GM12801 (cell line): Measurements from ENCODE around the gene F2RL3.

Experiments
- CTCF ChIP-seq: IDR thresholded peaks from one replicate; pipeline ENCODE4 v1.5.1; 2011; ENCODE audit warnings: control low read depth; ENCODE audit not compliant: insufficient read length; ENCODE audit errors: extremely low read depth

F2RL3 gene

DNA sequence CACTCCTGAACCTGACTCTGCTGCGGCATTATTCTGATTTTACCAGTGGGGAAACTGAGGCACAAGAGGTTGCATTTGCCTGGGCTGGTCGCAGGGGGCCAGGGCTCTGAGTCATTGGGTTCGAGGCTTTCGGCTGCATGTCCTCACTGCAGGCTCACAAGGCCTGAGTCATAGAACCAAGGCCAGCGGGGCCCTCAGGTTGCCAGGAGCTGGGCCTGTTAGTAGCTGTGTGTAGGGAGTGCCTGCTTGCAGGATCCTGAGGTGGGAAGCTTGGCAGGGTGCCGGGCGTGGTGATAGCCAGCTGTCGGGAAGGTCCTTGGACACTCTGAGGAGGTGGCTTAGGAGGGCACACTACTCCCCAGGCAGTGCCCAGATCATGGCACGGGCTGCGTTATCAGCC is 21.6 kb upstream of the F2RL3 start:
- TF ChIP-seq CTCF: no peak

- TF ChIP-seq CTCF: no peak
These were observed 20.2 kb upstream of the F2RL3 start for GRCh38 chr19:16868423-16869130.

GRCh38 chr19:16869331-16869972 is 19.3 kb upstream of the F2RL3 start:
- no peak for TF ChIP-seq CTCF

DNA sequence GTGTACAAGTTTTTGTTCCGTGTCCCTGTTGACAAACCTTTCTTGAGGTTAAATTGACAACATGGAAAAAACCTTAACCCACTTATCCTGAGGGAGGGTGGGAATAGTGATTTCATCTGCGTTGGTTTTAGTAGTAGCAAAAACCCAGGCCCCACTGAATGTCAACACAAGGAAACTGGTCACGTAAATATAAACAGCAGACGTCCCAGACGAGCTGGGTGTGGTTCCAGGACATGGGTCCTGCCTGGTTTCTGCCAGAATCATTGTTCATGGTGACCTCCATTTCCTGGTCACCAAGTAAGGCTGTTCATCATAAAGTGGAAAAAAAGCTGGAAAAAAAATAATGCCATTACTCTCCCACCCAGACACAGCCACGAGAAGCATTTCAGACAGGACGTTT is 16.9 kb upstream of the F2RL3 start:
- TF ChIP-seq CTCF: no peak

GRCh38 chr19:16872728-16873127 is 16.1 kb upstream of the F2RL3 start:
- TF ChIP-seq CTCF: no peak

DNA sequence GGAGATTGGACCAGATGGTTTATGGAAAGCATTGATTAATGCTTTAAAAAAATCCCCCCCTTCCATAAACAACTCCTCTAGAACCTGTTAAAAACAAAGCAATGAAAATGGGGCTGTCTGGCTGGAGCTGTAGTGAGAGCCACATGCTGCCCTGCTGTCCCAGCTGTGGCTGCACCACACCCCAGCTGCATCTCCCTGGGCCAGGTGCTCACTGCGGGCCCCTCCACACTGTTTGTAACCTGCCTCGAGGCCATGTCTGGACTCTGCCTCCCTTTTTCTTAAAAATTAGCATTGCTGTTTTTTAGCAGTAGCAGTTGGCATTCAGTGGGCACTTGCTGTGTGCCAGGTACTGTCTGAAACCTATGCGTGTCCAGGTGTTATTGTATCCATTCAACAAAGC is 15.2 kb upstream of the F2RL3 start:
- TF ChIP-seq CTCF: no peak

DNA sequence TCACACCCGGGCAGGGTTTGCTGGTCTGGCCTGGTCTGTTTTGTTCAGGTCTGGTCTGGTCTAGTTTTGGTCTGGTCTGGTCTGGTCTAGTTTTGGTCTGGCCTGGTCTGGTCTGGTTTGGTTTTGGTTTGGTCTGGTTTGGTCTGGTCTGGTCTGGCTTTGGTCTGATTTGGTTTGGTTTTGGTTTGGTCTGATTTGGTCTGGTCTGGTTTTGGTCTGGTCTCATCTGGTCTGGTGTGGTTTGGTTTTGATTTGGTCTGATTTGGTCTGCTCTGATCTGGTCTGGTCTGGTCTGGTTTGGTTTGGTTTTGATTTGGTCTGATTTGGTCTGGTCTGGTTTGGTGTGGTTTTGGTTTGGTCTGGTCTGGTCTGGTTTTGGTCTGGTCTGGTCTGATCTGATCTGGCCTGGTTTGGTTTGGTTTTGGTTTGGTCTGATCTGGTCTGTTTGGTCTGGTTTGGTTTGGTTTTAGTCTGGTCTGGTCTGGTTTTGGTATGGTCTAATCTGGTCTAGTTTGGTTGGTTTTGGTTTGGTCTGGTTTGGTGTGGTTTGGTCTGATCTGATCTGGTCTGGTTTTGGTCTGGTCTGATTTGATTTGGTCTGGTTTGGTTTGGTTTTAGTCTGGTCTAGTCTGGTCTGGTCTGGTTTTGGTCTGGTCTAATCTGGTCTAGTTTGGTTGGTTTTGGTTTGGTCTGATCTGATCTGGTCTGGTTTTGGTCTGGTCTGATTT is 14.4 kb upstream of the F2RL3 start:
- no peak for TF ChIP-seq CTCF
